DND-41 (cell line): Measurements from ENCODE around the gene BEND6.

Source experiments
- EZH2 ChIP-seq: IDR thresholded peaks from 3 replicates; pipeline ENCODE4 v1.6.1; 2012; ENCODE audit warnings: borderline replicate concordance, low read depth, mild to moderate bottlenecking, moderate library complexity, low read length, inconsistent platforms; ENCODE audit not compliant: severe bottlenecking
- TF ChIP-seq, protein P1 (sequence below): IDR thresholded peaks from 2 replicates; pipeline ENCODE4 v1.5.1; 2012; ENCODE audit warnings: borderline replicate concordance, low read length, moderate library complexity, mild to moderate bottlenecking; ENCODE audit not compliant: poor library complexity, severe bottlenecking; ENCODE audit errors: extremely low read depth

DNA sequence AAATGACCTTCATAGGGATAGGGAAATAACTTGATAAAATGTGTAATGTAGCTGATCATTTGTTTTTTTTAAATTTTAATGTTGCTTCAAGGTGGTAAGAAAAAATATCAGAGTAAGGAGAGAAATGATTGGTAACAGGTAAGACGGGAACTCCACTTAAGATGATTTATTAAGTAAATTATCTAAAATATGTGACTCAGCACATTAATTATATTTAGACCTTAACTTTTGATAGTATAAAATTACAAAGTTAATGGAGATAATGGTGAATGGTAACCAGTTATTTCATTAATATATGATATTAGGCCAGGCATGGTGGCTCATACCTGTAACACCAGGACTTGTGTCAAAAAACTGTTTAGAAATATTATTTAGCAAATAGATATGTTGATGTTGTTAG, 10.2 kb downstream of the BEND6 start:
- TF ChIP-seq, protein P1, sequence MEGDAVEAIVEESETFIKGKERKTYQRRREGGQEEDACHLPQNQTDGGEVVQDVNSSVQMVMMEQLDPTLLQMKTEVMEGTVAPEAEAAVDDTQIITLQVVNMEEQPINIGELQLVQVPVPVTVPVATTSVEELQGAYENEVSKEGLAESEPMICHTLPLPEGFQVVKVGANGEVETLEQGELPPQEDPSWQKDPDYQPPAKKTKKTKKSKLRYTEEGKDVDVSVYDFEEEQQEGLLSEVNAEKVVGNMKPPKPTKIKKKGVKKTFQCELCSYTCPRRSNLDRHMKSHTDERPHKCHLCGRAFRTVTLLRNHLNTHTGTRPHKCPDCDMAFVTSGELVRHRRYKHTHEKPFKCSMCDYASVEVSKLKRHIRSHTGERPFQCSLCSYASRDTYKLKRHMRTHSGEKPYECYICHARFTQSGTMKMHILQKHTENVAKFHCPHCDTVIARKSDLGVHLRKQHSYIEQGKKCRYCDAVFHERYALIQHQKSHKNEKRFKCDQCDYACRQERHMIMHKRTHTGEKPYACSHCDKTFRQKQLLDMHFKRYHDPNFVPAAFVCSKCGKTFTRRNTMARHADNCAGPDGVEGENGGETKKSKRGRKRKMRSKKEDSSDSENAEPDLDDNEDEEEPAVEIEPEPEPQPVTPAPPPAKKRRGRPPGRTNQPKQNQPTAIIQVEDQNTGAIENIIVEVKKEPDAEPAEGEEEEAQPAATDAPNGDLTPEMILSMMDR: no peak
- no peak for TF ChIP-seq EZH2
